Hepatocyte (in vitro differentiated cells): ENCODE results near the gene CTCFL.

Experiments
- EZH2 ChIP-seq: fragments of 200-600 bp; sonication (generic); IDR thresholded peaks from 2 replicates; pipeline ENCODE4 v1.6.1; 2016; ENCODE audit warnings: antibody characterized with exemption, mild to moderate bottlenecking, borderline replicate concordance
- EZH2phosphoT487 ChIP-seq: fragments of 200-600 bp; sonication (generic); IDR thresholded peaks from one replicate; pipeline ENCODE4 v1.6.1; 2018; ENCODE audit warnings: antibody characterized with exemption, mild to moderate bottlenecking, low read depth, moderate library complexity; ENCODE audit not compliant: unreplicated experiment, severe bottlenecking
- TF ChIP-seq, protein P1 (sequence below): fragments of 200-600 bp; sonication (generic); IDR thresholded peaks from 2 replicates; pipeline ENCODE4 v1.5.1; 2016; ENCODE audit warnings: antibody characterized with exemption, mild to moderate bottlenecking; ENCODE audit not compliant: poor library complexity

DNA sequence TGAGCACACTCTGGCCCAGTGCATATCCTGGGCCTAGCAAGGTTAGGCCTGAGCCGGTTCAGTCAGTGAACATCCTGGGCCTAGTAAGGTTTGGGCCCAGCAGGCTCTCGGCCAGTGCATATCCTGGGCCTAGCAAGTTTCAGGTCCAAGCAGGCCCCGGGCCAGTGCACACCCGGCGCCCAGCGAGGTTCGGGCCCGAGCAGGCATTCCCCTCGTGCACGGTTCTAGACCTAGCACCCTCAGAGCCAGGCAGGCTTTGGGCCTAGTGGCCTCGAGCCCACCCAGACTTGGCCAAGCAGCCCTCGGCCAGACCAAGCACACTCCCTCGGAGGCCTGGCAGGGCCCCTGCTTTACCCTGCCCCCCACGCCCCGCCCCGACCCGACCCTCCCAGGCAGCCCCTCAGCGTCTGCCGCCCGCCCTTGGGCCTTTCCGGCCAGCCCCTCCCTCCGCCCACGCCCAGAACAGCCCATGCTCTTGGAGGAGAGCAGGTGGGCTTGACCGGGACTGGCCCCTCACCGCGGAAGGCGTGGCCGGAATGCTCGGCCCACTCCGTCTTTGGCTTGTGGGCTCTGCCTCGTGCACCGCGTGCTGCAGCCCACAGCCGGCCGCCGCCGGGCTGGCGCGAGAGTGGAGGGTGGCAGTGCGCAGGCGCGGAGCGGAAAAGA lies at the start of gene CTCFL:
- TF ChIP-seq, protein P1, sequence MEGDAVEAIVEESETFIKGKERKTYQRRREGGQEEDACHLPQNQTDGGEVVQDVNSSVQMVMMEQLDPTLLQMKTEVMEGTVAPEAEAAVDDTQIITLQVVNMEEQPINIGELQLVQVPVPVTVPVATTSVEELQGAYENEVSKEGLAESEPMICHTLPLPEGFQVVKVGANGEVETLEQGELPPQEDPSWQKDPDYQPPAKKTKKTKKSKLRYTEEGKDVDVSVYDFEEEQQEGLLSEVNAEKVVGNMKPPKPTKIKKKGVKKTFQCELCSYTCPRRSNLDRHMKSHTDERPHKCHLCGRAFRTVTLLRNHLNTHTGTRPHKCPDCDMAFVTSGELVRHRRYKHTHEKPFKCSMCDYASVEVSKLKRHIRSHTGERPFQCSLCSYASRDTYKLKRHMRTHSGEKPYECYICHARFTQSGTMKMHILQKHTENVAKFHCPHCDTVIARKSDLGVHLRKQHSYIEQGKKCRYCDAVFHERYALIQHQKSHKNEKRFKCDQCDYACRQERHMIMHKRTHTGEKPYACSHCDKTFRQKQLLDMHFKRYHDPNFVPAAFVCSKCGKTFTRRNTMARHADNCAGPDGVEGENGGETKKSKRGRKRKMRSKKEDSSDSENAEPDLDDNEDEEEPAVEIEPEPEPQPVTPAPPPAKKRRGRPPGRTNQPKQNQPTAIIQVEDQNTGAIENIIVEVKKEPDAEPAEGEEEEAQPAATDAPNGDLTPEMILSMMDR, result no peak
- TF ChIP-seq EZH2 (no peak), EZH2phosphoT487 (no peak)
